CD14-positive monocyte (primary cell): ENCODE results near the gene MACO1. TPM values are rescaled to one million over a fixed set of nuclear protein-coding genes. Genes with fewer than 3 reads are reported as not detected.

ENCODE experiments used
- DNase-seq, 3 donors: peaks; one replicate each; pipeline ENCODE4 v3.0.0-alpha.2; 2011 to 2022
- H2AFZ ChIP-seq: 2 replicates; pipeline ENCODE4 v1.6.0; 2012; ENCODE audit warnings: mild to moderate bottlenecking, low read depth, low read length, inconsistent platforms; ENCODE audit not compliant: insufficient read depth, poor library complexity, severe bottlenecking
- H3K27ac ChIP-seq, 2 donors: 1 replicate in 1 of 2; 2 replicates in 1 of 2; pipeline ENCODE4 v1.5.1; 2012 to 2013; ENCODE audit warnings: low read length in 2 of 2, control low read depth in 1 of 2, inconsistent platforms in 1 of 2, low read depth in 1 of 2, mild to moderate bottlenecking in 1 of 2
- H3K27me3 ChIP-seq, 2 donors: one replicate each; pipeline versions ENCODE4 v1.6.0 to v1.6.1; 2011 to 2013; ENCODE audit warnings: low read length in 2 of 2; ENCODE audit not compliant: control insufficient read depth in 2 of 2, insufficient read depth in 2 of 2
- H3K36me3 ChIP-seq, 2 donors: replicated peaks in 1 of 2; 1 replicate in 1 of 2; 2 replicates in 1 of 2; pipeline versions ENCODE4 v1.5.1 to v1.6.1; 2012 to 2013; ENCODE audit warnings: low read length in 2 of 2, control low read depth in 1 of 2, inconsistent platforms in 1 of 2, mild to moderate bottlenecking in 1 of 2; ENCODE audit not compliant: insufficient read depth in 2 of 2, control insufficient read depth in 1 of 2
- H3K4me1 ChIP-seq, 2 donors: 1 replicate in 1 of 2; 2 replicates in 1 of 2; pipeline versions ENCODE4 v1.5.1 to v1.6.1; 2012 to 2013; ENCODE audit warnings: low read length in 2 of 2, control low read depth in 1 of 2, inconsistent platforms in 1 of 2, mild to moderate bottlenecking in 1 of 2, moderate library complexity in 1 of 2; ENCODE audit not compliant: insufficient read depth in 2 of 2, control insufficient read depth in 1 of 2
- H3K4me2 ChIP-seq: replicated peaks from 2 replicates; pipeline ENCODE3; 2012; ENCODE audit warnings: low read length, moderate library complexity, mild to moderate bottlenecking; ENCODE audit not compliant: poor library complexity, severe bottlenecking; ENCODE audit errors: extremely low read depth
- H3K4me3 ChIP-seq, 3 experiments: fragments of 200-600 bp in 1 of 3; sonication (generic) in 1 of 3; replicated peaks in 1 of 3; 1 replicate in 2 of 3; 2 replicates in 1 of 3; pipeline ENCODE4 v1.5.1; 2011 to 2013; ENCODE audit warnings: low read length in 3 of 3, mild to moderate bottlenecking in 3 of 3, control low read depth in 2 of 3, low read depth in 2 of 3, inconsistent platforms in 1 of 3, moderate library complexity in 1 of 3
- H3K79me2 ChIP-seq: 2 replicates; pipeline ENCODE4 v1.6.0; 2012; ENCODE audit warnings: mild to moderate bottlenecking, control low read depth, inconsistent platforms, low read length, moderate library complexity; ENCODE audit not compliant: insufficient read depth
- H3K9ac ChIP-seq: 2 replicates; pipeline ENCODE4 v1.6.0; 2017; ENCODE audit warnings: low read length, mild to moderate bottlenecking; ENCODE audit not compliant: insufficient read depth, poor library complexity, severe bottlenecking
- H3K9me3 ChIP-seq, 2 donors: replicated peaks in 1 of 2; 1 replicate in 1 of 2; 2 replicates in 1 of 2; pipeline versions ENCODE4 v1.5.1 to v1.6.1; 2012 to 2013; ENCODE audit warnings: low read length in 2 of 2, control low read depth in 1 of 2; ENCODE audit not compliant: control insufficient read depth in 1 of 2, insufficient read depth in 1 of 2
- H4K20me1 ChIP-seq: 2 replicates; pipeline ENCODE4 v1.6.0; 2012; ENCODE audit warnings: mild to moderate bottlenecking, low read length, control low read depth, moderate library complexity; ENCODE audit not compliant: insufficient read depth
- H3K27ac Mint-ChIP-seq, 7 donors: one replicate each; pipeline ENCODE4 v1.8.0; 2020; ENCODE audit warnings: mild to moderate bottlenecking in 7 of 7, mixed read lengths in 7 of 7, moderate library complexity in 6 of 7, inconsistent platforms in 2 of 7
- H3K27me3 Mint-ChIP-seq, 3 donors: one replicate each; pipeline ENCODE4 v1.8.0; 2021 to 2022; ENCODE audit warnings: low read depth in 3 of 3, mild to moderate bottlenecking in 3 of 3, mixed read lengths in 3 of 3, moderate library complexity in 3 of 3, inconsistent platforms in 1 of 3
- H3K36me3 Mint-ChIP-seq, 2 donors: one replicate each; pipeline ENCODE4 v1.8.0; 2020; ENCODE audit warnings: mixed read lengths in 2 of 2, inconsistent platforms in 1 of 2, mild to moderate bottlenecking in 1 of 2
- H3K4me1 Mint-ChIP-seq: one replicate; pipeline ENCODE4 v1.8.0; 2020; ENCODE audit warnings: mild to moderate bottlenecking, mixed read lengths
- H3K4me3 Mint-ChIP-seq, 2 donors: one replicate each; pipeline ENCODE4 v1.8.0; 2020; ENCODE audit warnings: mild to moderate bottlenecking in 2 of 2, mixed read lengths in 2 of 2, moderate library complexity in 1 of 2
- H3K9me3 Mint-ChIP-seq, 7 donors: one replicate each; pipeline ENCODE4 v1.8.0; 2020 to 2022; ENCODE audit warnings: mixed read lengths in 7 of 7, mild to moderate bottlenecking in 6 of 7, moderate library complexity in 6 of 7, inconsistent platforms in 2 of 7
- WGBS: methylation state at CpG from one replicate; pipeline ENCODE4 v1.1.5; 2013; ENCODE audit warnings: missing lambda C conversion rate; ENCODE audit not compliant: insufficient coverage; 5-methylcytosine and 5-hydroxymethylcytosine counted together
- intact Hi-C, 2 donors: fragments of 100-400 bp; cut with micrococcal nuclease; formaldehyde crosslinking; loops; one replicate each; pipeline versions ENCODE4 v1.15.0 to v1.15.1; 2023
- polyA plus RNA-seq, 3 donors: library from polyadenylated mRNA; depleted of rRNA in 1 of 3; unstranded in 2 of 3; stranded (reverse) in 1 of 3; fragments of 300-500 nt in 2 of 3; fragments of >200 nt in 1 of 3; fragmentation: Illumina TruSeq in 2 of 3; gene quantifications; 1 replicate in 2 of 3; 2 replicates in 1 of 3; pipeline ENCODE4 v1.2.3, GENCODE V29; 2012 to 2021
- TF ChIP-seq, protein P1 (sequence below): fragments of 200-600 bp; IDR thresholded peaks from one replicate; pipeline ENCODE4 v1.8.0; 2022; ENCODE audit warnings: antibody characterized with exemption, mild to moderate bottlenecking

MACO1 gene
- polyA plus RNA-seq, 3 donors = 2.6 to 4.1 (median 3.9) TPM

DNA sequence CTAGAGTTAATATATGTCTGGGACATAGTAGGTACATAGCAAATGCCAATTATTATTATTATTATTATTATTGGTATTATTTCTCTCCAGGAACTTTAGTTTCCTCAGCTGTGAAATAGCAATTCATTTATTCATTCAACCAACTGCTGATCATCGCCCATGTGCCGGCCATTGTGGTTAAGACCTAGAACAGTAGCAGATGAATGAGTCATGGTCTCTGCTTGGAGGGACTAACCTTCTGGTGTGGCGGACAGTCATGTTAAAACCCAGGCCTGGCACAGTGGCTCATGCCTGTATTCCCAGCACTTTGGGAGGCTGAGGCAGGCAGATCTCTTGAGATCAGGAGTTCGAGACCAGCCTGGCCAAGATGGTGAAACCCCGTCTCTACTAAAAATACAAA is 88.9 kb downstream of the MACO1 start:
- H3K4me3 Mint-ChIP-seq = no peak overlapping the region
- no peaks in the 10 kb centered on the region for H3K36me3 Mint-ChIP-seq
- intact Hi-C loops = loop anchor here in 1 of 2 donors (10.0 kb wide), 1 partner anchor 235 kb away; no protein-coding TSS in a partner anchor
- Histone ChIP-seq H3K9me3 (no peaks in the 10 kb centered on the region), H3K27ac (no peak overlapping the region), H4K20me1 (no peaks in the 10 kb centered on the region), H3K4me1 (no peaks in the 10 kb centered on the region), H3K27me3 (no peaks in the 10 kb centered on the region), H3K4me3 (no peak overlapping the region), H3K9ac (no peak overlapping the region), H3K4me2 (no peak overlapping the region), H3K36me3 (no peaks in the 10 kb centered on the region), H3K79me2 (no peaks in the 10 kb centered on the region), H2AFZ (no peak overlapping the region)
- H3K27ac Mint-ChIP-seq = no peak overlapping the region
- no peaks in the 10 kb centered on the region for H3K4me1 Mint-ChIP-seq
- peaks cover 3% of the 10 kb centered on the region in 3 donors for H3K27me3 Mint-ChIP-seq
- WGBS = 98% methylated on average over 3 of the region's 5 CpGs
- DNase-seq = no peak
- TF ChIP-seq, protein P1, sequence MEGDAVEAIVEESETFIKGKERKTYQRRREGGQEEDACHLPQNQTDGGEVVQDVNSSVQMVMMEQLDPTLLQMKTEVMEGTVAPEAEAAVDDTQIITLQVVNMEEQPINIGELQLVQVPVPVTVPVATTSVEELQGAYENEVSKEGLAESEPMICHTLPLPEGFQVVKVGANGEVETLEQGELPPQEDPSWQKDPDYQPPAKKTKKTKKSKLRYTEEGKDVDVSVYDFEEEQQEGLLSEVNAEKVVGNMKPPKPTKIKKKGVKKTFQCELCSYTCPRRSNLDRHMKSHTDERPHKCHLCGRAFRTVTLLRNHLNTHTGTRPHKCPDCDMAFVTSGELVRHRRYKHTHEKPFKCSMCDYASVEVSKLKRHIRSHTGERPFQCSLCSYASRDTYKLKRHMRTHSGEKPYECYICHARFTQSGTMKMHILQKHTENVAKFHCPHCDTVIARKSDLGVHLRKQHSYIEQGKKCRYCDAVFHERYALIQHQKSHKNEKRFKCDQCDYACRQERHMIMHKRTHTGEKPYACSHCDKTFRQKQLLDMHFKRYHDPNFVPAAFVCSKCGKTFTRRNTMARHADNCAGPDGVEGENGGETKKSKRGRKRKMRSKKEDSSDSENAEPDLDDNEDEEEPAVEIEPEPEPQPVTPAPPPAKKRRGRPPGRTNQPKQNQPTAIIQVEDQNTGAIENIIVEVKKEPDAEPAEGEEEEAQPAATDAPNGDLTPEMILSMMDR = no peak
- peaks cover 0 to 3% (median 0%) of the 10 kb centered on the region in 7 donors for H3K9me3 Mint-ChIP-seq

DNA sequence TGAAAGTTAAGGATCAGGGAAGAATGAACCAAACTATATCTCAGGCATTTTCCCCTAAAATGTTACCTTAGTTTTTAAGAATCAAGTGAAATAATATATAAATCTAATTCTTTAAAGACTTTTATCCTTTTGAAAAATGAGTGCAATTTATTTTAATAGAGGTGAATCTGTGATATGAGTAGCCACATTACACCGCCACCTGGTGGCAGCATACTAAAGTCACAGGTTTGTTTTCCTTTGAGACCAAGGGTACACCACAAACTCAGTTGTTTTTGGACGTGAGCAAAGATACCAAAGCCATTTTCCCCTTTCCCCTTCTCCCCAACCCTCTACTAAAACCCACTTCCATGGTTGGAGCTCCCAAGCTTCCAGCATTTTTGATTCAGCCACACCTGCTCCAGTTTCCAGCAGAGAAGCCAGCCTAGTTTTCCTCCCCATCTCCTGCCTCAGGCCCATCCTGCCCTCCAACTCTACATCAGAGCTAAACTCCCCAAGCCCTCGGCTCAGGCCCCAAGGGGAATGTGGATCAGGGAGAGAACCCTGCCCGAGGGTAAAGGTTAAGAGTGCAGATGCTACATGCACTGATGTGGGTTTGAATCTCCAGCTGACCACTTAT is 89.9 kb downstream of the MACO1 start:
- Mint-ChIP-seq H3K27ac (peak overlapping the region in 2 of 7 donors; percentile 57 to 68), H3K9me3 (peaks cover 2 to 7% (median 4%) of the 10 kb centered on the region in 7 donors), H3K4me1 (no peaks in the 10 kb centered on the region), H3K36me3 (no peaks in the 10 kb centered on the region), H3K27me3 (peaks cover 1 to 6% (median 3%) of the 10 kb centered on the region in 3 donors), H3K4me3 (no peak overlapping the region)
- Histone ChIP-seq H3K9ac (no peak overlapping the region), H3K27ac (no peak overlapping the region), H3K79me2 (no peaks in the 10 kb centered on the region), H3K4me3 (no peak overlapping the region), H3K36me3 (no peaks in the 10 kb centered on the region), H3K27me3 (no peaks in the 10 kb centered on the region), H3K4me1 (no peaks in the 10 kb centered on the region), H4K20me1 (no peaks in the 10 kb centered on the region), H3K9me3 (peaks cover 0 to 4% of the 10 kb centered on the region in 2 donors), H3K4me2 (no peak overlapping the region), H2AFZ (peak overlapping the region; percentile 35)
- intact Hi-C loops = loop anchor here in 1 of 2 donors (10.0 kb wide), 1 partner anchor 236 kb away; no protein-coding TSS in a partner anchor
- WGBS = 0% methylated on average over 1 of the region's 4 CpGs
- TF ChIP-seq, protein P1 = peak; percentile 84
- peak; percentile 42 to 65 (median 53) for DNase-seq
